ENCODE results near the gene SERINC1.

- TF ChIP-seq CTCF (IDR thresholded peaks at IDR 0.05) (no peak), POLR2A (IDR thresholded peaks at IDR 0.05) (no peak)
These were observed 63.9 kb downstream of the SERINC1 start for GRCh38 chr6:122407712-122408111.

All from esophagus squamous epithelium (tissue), 4 donors.